Kidney (tissue), 14 donors: ENCODE results near the gene THSD4. TPM values are rescaled to one million over a fixed set of nuclear protein-coding genes. Genes with fewer than 3 reads are reported as not detected.

Experiments used
- DNase-seq, 5 donors: peaks; one replicate each; pipeline ENCODE4 v3.0.0-alpha.2; 2013 to 2020
- FAIRE-seq: peaks from 2 replicates; lab custom pipeline; 2012; peaks lifted over from hg19 to GRCh38; lab: Jason Lieb, UNC
- H3K27ac ChIP-seq, 2 donors: one replicate each; pipeline ENCODE4 v1.7.0; 2013; ENCODE audit warnings: low read depth in 2 of 2, low read length in 2 of 2, inconsistent platforms in 1 of 2
- H3K27me3 ChIP-seq: one replicate; pipeline ENCODE4 v1.7.1; 2013; ENCODE audit warnings: low read length, inconsistent platforms; ENCODE audit not compliant: control insufficient read depth, insufficient read depth
- H3K36me3 ChIP-seq, 3 donors: one replicate each; pipeline versions ENCODE4 v1.7.0 to v1.7.1; 2013; ENCODE audit warnings: low read length in 3 of 3, control low read depth in 1 of 3, inconsistent platforms in 1 of 3; ENCODE audit not compliant: insufficient read depth in 3 of 3, control insufficient read depth in 2 of 3
- H3K4me1 ChIP-seq, 3 donors: one replicate each; pipeline versions ENCODE4 v1.7.0 to v1.7.1; 2013; ENCODE audit warnings: low read length in 3 of 3, inconsistent platforms in 1 of 3, low read depth in 1 of 3; ENCODE audit not compliant: control insufficient read depth in 2 of 3, insufficient read depth in 2 of 3
- H3K4me3 ChIP-seq, 3 donors: one replicate each; pipeline versions ENCODE4 v1.7.0 to v1.8.1; 2013; ENCODE audit warnings: low read length in 3 of 3, control low read depth in 1 of 3, inconsistent platforms in 1 of 3
- H3K9ac ChIP-seq, 3 donors: one replicate each; pipeline versions ENCODE4 v1.7.0 to v1.7.1; 2013; ENCODE audit warnings: low read length in 3 of 3, control low read depth in 1 of 3, inconsistent platforms in 1 of 3
- H3K9me3 ChIP-seq, 3 donors: one replicate each; pipeline versions ENCODE4 v1.7.0 to v1.7.1; 2013; ENCODE audit warnings: low read length in 3 of 3, control low read depth in 1 of 3, inconsistent platforms in 1 of 3; ENCODE audit not compliant: control insufficient read depth in 2 of 3, insufficient read depth in 1 of 3
- intact Hi-C: fragments of 100-400 bp; cut with DNase I; formaldehyde crosslinking; loops from one replicate; pipeline ENCODE4 v1.11.1; 2022
- polyA plus RNA-seq: library from polyadenylated mRNA; stranded (reverse); fragments of 350-450 nt; fragmentation: Illumina TruSeq; extraction: RNeasy Lipid Tissue Mini Kit (QIAGEN cat#74804); gene quantifications from one replicate; pipeline ENCODE4 v1.2.3, GENCODE V29; 2014; ENCODE audit warnings: low read depth, low replicate concordance; ENCODE audit not compliant: insufficient read depth
- total RNA-seq: library from RNA; stranded (reverse); fragmentation: NEBNext Ultra II Directional; extraction: Animal tissue kit (Norgen Biotek cat#: 25700); gene quantifications from one replicate; pipeline ENCODE4 v1.2.1, GENCODE V29; 2021
- TF ChIP-seq, protein P1 (sequence below): IDR thresholded peaks from 3 replicates; pipeline ENCODE4 v1.5.1; 2012; ENCODE audit warnings: mild to moderate bottlenecking, moderate library complexity, borderline replicate concordance; ENCODE audit not compliant: insufficient read depth; ENCODE audit errors: extremely low read depth
- donor health status: control.
- donor health status: control.
- donor health status: control.
- donor health status: control.
- donor health status: control.
- donor health status: DM: yes; HTN: yes; CAD: no.
- donor health status: Normal renal cell carcinoma (clear cell type).

The THSD4 gene
- total and polyA plus RNA-seq, 2 donors from 2014 or later, result 9.4 to 36.3 TPM

DNA sequence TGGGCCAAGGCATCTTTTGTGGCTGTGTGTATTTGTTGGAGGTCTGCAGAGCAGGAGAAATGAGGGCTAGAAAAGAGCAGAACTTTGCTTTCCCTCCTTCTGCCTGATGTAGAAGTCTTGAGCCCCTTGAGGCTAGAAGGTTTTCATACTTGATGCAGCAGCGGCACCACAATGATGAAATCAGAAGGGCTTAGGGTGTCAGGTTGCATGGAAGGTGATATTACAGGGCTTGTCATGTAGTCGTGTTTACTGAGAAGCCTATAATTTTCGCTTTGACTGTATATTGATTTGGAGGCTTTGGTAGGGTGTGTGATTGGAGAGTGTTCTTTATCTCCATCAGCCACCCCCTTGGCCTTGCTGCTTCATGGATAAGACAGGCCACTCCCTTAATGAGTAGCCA, 339.8 kb downstream of the THSD4 start:
- TF ChIP-seq, protein P1, sequence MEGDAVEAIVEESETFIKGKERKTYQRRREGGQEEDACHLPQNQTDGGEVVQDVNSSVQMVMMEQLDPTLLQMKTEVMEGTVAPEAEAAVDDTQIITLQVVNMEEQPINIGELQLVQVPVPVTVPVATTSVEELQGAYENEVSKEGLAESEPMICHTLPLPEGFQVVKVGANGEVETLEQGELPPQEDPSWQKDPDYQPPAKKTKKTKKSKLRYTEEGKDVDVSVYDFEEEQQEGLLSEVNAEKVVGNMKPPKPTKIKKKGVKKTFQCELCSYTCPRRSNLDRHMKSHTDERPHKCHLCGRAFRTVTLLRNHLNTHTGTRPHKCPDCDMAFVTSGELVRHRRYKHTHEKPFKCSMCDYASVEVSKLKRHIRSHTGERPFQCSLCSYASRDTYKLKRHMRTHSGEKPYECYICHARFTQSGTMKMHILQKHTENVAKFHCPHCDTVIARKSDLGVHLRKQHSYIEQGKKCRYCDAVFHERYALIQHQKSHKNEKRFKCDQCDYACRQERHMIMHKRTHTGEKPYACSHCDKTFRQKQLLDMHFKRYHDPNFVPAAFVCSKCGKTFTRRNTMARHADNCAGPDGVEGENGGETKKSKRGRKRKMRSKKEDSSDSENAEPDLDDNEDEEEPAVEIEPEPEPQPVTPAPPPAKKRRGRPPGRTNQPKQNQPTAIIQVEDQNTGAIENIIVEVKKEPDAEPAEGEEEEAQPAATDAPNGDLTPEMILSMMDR, result no peak
- H3K4me1 ChIP-seq, result peaks cover 0 to 5% (median 0%) of the 10 kb centered on the region in 3 donors
- no peaks in the 10 kb centered on the region for H3K36me3 ChIP-seq
- H3K9me3 ChIP-seq, result no peaks in the 10 kb centered on the region
- intact Hi-C loops, result loop anchor here (10.0 kb wide), 1 partner anchor 190 kb away; no protein-coding TSS in a partner anchor
- FAIRE-seq (no peak), DNase-seq (no peak)
- no peak overlapping the region for H3K27ac ChIP-seq
- no peak overlapping the region for H3K9ac ChIP-seq
- no peaks in the 10 kb centered on the region for H3K27me3 ChIP-seq
- H3K4me3 ChIP-seq, result no peak overlapping the region

DNA sequence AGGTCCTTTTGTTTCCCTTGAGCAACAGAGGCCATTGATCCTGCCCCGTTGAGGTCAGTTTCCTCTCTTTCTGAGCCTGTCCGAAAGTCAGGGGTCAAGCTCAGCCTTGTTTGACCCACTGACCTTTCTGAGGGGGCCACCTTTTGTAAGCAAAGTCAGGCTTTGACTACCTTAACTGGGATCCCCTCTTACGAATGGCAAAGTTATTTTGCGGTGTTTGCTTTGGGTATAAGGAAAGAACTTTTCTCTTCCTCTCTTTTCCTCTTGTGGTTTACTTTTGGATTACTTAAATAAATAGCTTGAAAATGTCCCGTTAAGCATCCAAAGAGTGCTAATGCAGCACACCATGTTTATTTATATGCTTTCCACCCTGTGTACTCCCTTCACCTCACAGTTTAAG, 340.6 kb downstream of the THSD4 start:
- DNase-seq (no peak), FAIRE-seq (no peak)
- H3K27me3 ChIP-seq, result no peaks in the 10 kb centered on the region
- no peak overlapping the region for H3K9ac ChIP-seq
- intact Hi-C loops, result loop anchor here (10.0 kb wide), 1 partner anchor 189 kb away; no protein-coding TSS in a partner anchor
- TF ChIP-seq, protein P1, result no peak
- H3K36me3 ChIP-seq, result no peaks in the 10 kb centered on the region
- peaks cover 0 to 5% (median 0%) of the 10 kb centered on the region in 3 donors for H3K4me1 ChIP-seq
- H3K4me3 ChIP-seq, result no peak overlapping the region
- H3K9me3 ChIP-seq, result no peaks in the 10 kb centered on the region
- no peak overlapping the region for H3K27ac ChIP-seq

DNA sequence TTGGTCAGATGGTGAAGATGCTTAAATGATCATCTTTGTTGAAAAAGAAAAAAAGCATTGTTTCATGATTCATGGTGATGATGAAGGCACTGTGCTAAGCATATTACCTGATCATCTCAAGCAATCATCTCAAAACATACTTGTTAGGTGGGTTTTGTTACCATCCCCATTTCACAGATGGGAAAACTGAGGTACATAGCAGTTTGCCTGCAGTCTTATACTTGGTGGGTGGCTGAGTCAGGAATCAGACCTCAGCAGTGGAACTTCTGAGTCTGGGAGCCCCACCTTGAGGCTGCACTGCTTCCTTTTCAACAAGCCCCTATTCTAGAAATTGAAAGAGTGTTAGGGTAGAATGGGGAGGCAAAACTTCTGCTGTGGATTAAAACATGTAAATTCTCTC, 341.1 kb downstream of the THSD4 start:
- Histone ChIP-seq H3K4me3 (no peak overlapping the region), H3K9ac (no peak overlapping the region), H3K36me3 (no peaks in the 10 kb centered on the region), H3K27ac (no peak overlapping the region), H3K4me1 (peaks cover 0 to 4% (median 0%) of the 10 kb centered on the region in 3 donors), H3K27me3 (no peaks in the 10 kb centered on the region), H3K9me3 (no peaks in the 10 kb centered on the region)
- intact Hi-C loops, result loop anchor here (10.0 kb wide), 1 partner anchor 188 kb away; no protein-coding TSS in a partner anchor
- FAIRE-seq, result no peak
- TF ChIP-seq, protein P1, result no peak
- DNase-seq, result no peak

DNA sequence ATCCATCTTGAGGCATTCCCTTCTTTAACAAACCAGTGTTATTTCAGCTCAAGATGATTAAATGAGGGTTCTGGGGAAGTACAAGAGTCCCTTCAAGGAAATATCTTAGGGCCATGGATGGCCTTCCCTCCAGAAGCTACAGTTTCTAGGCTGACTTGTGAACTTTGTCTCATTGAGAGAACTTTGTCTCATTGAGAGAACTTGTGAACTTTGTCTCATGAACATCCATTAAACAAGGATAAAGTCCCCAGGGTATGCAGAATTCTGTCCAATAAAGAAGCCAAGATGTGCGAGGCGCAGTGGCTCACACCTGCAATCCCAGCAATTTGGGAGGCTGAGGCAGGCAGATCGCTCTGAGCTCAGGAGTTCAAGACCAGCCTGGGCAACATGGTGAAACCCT, 341.5 kb downstream of the THSD4 start:
- H3K4me3 ChIP-seq, result no peak overlapping the region
- intact Hi-C loops, result loop anchor here (10.0 kb wide), 1 partner anchor 188 kb away; no protein-coding TSS in a partner anchor

More for the DNA sequence above, 341.5 kb downstream of the THSD4 start:
- H3K4me1 ChIP-seq, result no peaks in the 10 kb centered on the region
- no peak overlapping the region for H3K9ac ChIP-seq
- H3K27ac ChIP-seq, result no peak overlapping the region
- DNase-seq (no peak), FAIRE-seq (no peak)
- TF ChIP-seq, protein P1, result no peak
- no peaks in the 10 kb centered on the region for H3K9me3 ChIP-seq
- no peaks in the 10 kb centered on the region for H3K27me3 ChIP-seq
- no peaks in the 10 kb centered on the region for H3K36me3 ChIP-seq
